ENCODE measurements around the gene C1orf167.

Gene C1orf167

DNA sequence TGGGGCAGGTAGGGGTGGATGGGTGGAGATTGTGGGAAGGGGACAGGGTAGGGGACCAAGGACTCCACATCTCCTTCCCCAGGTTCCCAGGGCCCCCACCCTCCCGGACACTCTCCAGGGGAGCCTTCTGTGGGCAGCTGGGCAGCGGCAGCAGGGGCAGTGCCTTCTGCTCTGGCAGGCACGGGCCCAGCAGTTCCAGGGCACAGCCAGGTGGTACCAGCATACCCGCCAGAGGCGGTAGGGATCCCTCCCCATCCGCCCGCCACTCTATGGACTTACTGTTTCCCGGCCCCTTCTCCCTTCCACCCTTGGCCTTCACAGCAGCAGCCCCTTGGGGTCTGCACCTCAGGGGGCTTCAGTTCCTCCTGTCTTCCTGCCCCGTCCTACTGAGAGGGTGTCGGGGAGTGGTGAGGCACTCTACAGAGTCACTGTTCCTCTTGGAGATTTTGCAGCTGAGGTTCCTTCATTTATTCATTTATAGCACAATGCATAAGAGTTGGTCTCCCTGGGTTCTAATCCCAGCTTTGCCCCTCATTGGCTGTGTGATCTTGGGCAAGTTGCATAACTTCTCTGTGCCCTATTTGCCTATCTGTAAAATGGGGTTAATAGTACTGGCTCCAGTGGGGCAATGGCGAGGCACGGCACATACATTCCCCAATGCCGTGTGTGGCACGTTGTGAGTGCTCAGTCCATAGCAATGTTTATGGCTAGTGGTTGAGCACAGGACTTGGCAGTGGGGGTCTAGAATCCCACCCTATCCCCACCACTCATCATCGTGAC lies 17.0 kb downstream of the C1orf167 start:
- DNase-seq (ENCODE audit: low read depth), result no peak
- no peak for TF ChIP-seq CTCF (IDR thresholded peaks at IDR 0.05; ENCODE audit: low read length, missing control alignments)
- H3K4me3 ChIP-seq (replicated peaks; ENCODE audit: low read depth, low read length), result no peak overlapping the region

DNA sequence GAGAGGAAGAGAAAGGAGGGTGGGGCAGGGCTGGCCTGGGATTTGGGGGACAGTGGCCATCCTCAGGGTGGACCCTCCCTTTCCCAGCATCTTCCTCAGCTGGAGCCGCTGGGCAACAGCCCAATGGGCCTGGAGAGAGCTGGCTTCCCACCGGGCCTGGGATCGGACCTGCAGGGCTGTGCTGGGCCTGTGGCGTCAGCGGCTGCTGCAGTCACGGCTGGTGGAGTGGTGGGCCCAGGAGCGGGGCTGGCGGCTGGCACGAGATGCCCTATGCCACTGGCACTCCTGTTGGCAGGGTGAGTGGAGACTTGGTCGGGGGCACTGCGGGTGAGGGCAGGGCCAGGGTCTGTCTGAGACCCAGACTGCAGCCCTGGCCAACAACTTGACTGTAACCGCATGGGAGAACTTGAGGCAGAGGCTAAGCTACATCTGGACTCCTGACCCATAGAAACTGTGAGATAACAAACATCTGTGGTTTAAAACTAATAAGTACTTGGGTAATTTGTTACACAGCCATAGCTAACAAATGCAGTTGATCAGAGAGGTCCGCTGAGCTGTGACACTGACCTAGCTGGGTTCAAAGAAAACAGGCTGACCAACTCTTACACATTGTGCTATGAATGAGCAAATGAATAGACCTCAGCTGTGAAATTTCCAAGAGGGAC lies 17.9 kb downstream of the C1orf167 start:
- H3K4me3 ChIP-seq (replicated peaks; ENCODE audit: low read depth, low read length), result no peak overlapping the region
- TF ChIP-seq CTCF (IDR thresholded peaks at IDR 0.05; ENCODE audit: low read length, missing control alignments), result no peak
- no peak for DNase-seq (ENCODE audit: low read depth)

- H3K4me3 ChIP-seq (replicated peaks; ENCODE audit: low read depth, low read length), result no peak overlapping the region
- TF ChIP-seq CTCF (IDR thresholded peaks at IDR 0.05; ENCODE audit: low read length, missing control alignments), result no peak
- no peak for DNase-seq (ENCODE audit: low read depth)
These were observed 18.6 kb downstream of the C1orf167 start for GRCh38 chr1:11780380-11781147.

- no peak for DNase-seq (ENCODE audit: low read depth)
- H3K4me3 ChIP-seq (replicated peaks; ENCODE audit: low read depth, low read length), result no peak overlapping the region
- no peak for TF ChIP-seq CTCF (IDR thresholded peaks at IDR 0.05; ENCODE audit: low read length, missing control alignments)
These were observed 19.3 kb downstream of the C1orf167 start for GRCh38 chr1:11781297-11781696.

DNA sequence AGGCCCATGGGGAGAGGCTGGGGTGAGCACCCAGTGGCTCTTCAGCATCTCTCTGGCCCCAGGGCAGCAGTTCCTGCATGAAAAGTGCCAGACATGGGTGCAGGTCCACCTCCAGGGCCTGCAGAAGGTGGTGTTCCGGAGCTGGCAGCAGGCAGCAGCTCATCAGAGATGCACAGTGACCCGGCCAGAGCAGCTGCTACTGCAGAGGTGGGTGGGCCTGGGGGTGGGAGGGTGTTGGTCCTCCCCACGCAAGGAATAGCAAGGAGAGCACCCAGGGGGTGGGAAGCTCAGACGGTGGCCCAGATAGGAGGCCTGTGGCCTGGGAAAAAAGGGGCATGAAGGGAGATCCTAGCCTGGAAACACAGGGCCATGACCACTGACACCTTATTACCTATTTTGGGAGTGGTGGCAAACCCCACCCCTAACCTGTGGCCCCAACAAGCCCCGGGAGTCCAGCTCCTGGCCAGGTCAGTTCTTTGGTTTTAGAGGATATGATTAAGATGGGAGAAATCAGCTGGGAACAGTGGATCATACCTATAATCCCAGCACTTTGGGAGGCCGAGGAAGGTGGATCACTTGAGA lies 20.2 kb downstream of the C1orf167 start:
- no peak for DNase-seq (ENCODE audit: low read depth)
- TF ChIP-seq CTCF (IDR thresholded peaks at IDR 0.05; ENCODE audit: low read length, missing control alignments), result no peak
- no peak overlapping the region for H3K4me3 ChIP-seq (replicated peaks; ENCODE audit: low read depth, low read length)

- TF ChIP-seq CTCF (IDR thresholded peaks at IDR 0.05; ENCODE audit: low read length, missing control alignments), result no peak
- H3K4me3 ChIP-seq (replicated peaks; ENCODE audit: low read depth, low read length), result no peak overlapping the region
- DNase-seq (ENCODE audit: low read depth), result no peak
These were observed 21.6 kb downstream of the C1orf167 start for GRCh38 chr1:11783556-11783955.

Data from fibroblast of pulmonary artery (primary cell).